GM23338 (cell line): Measurements from ENCODE around the gene EIF3B.

Source experiments
- CREB1 ChIP-seq: fragments of 250-450 bp; sonication (Bioruptor Pico); IDR thresholded peaks from 2 replicates; pipeline ENCODE4 v1.5.0; 2020; ENCODE audit warnings: low read depth, mild to moderate bottlenecking, moderate library complexity
- TF ChIP-seq, protein P1 (sequence below), 2 experiments: fragments of 200-600 bp in 1 of 2; sonication (generic) in 1 of 2; conservative IDR thresholded peaks; 2 replicates each; pipeline versions ENCODE4 v1.5.1 to v1.6.1; 2016 to 2017; ENCODE audit warnings: antibody characterized with exemption in 2 of 2, low read depth in 2 of 2, mild to moderate bottlenecking in 2 of 2, moderate library complexity in 1 of 2

DNA sequence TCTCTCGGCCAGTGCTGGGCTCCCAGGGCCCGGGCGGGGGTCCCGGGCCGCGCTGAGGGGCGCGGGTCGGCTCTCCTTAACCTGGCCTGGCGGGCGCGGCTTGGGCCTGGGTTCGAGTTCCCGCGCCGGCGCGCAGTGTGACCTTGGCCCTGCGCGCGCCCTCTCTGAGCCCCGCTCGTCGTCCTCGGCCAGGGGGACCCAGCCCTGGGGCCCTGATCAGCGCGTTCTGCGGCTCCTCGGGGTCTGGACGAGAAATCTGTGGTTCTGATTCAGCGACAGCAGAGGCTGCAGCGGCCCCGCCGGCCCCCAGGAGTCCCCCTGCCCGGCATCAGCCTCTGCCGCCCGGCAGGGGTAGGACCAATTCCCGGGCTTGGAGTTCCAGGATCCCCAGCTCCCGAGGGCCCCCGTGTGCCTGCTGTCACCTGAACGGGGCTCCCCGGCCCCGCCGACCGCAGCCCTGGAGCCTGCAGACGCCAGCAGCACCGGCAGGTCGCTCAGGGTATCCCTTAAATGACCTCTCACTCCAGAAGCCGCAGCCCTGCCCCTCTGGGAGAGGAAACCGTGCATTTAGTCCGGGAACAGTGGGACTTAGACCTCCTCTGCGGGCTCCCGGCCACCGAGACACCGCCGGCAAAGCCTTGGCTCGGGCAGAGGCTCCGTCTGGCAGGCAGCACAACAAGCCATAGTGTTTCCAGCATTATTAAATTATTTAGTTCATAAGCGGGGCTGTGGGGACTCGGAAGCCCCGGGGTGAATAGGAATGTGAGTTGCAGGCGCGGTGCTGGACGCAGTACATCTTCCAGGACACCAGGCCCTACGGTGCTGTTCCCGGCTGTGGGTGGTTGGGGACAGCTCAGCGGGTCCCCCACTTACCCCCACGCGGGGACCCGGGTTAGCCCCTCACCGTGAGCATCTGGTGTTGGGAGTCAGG is 49.4 kb downstream of the EIF3B start:
- TF ChIP-seq, protein P1, sequence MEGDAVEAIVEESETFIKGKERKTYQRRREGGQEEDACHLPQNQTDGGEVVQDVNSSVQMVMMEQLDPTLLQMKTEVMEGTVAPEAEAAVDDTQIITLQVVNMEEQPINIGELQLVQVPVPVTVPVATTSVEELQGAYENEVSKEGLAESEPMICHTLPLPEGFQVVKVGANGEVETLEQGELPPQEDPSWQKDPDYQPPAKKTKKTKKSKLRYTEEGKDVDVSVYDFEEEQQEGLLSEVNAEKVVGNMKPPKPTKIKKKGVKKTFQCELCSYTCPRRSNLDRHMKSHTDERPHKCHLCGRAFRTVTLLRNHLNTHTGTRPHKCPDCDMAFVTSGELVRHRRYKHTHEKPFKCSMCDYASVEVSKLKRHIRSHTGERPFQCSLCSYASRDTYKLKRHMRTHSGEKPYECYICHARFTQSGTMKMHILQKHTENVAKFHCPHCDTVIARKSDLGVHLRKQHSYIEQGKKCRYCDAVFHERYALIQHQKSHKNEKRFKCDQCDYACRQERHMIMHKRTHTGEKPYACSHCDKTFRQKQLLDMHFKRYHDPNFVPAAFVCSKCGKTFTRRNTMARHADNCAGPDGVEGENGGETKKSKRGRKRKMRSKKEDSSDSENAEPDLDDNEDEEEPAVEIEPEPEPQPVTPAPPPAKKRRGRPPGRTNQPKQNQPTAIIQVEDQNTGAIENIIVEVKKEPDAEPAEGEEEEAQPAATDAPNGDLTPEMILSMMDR (conservative IDR thresholded peaks at IDR 0.05; ENCODE audit: low read depth in 2 of 2): no peak
- TF ChIP-seq CREB1 (CRISPR knock-in tag): no peak
